GM12891 (cell line): Measurements from ENCODE around the gene PAPSS2.

Source experiments
- POLR2A ChIP-seq: IDR thresholded peaks from 2 replicates; pipeline ENCODE4 v1.6.1; 2011; ENCODE audit warnings: low read depth, low read length, control low read depth
- POLR2AphosphoS5 ChIP-seq: IDR thresholded peaks from 2 replicates; pipeline ENCODE4 v1.6.1; 2011; ENCODE audit warnings: low read depth, low read length, control low read depth

GRCh38 chr10:87613751-87614150 is 45.9 kb upstream of the PAPSS2 start:
- TF ChIP-seq POLR2AphosphoS5 (no peak), POLR2A (no peak)
